ENCODE data around the gene ZNF189.

DNA sequence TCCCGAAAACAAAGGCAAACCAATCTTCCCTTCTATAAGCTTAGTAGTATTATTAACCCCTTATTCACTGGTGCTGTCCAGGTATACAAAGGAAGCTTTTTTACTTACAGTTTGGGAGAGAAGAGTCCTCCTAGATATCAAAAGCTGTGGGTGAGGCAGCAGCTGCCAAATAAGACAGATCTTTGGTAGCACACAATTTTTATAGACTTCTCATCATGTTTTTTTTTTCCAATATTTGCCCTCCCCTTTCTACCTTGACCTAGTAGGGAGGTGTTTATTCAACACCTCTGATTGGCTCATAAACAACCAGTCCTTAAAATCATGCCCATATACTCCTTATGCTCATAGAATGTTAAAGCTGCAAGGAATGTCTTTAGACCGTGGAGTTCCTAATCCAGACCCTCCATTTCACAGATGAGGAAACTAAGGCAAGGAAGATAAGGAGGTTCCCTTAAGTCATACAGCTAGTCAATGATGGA is 37.0 kb downstream of the ZNF189 start, which contains the start of gene ALDOB:
- TF ChIP-seq, protein P1, sequence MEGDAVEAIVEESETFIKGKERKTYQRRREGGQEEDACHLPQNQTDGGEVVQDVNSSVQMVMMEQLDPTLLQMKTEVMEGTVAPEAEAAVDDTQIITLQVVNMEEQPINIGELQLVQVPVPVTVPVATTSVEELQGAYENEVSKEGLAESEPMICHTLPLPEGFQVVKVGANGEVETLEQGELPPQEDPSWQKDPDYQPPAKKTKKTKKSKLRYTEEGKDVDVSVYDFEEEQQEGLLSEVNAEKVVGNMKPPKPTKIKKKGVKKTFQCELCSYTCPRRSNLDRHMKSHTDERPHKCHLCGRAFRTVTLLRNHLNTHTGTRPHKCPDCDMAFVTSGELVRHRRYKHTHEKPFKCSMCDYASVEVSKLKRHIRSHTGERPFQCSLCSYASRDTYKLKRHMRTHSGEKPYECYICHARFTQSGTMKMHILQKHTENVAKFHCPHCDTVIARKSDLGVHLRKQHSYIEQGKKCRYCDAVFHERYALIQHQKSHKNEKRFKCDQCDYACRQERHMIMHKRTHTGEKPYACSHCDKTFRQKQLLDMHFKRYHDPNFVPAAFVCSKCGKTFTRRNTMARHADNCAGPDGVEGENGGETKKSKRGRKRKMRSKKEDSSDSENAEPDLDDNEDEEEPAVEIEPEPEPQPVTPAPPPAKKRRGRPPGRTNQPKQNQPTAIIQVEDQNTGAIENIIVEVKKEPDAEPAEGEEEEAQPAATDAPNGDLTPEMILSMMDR (IDR thresholded peaks at IDR 0.05; ENCODE audit: low read length) = no peak
- TF ChIP-seq EZH2 (optimal IDR thresholded peaks at IDR 0.05; ENCODE audit: low read depth, low read length) = no peak

Measured in MM.1S (cell line).